Superior temporal gyrus (tissue), 1 donor: ENCODE data around the gene DEAF1.
"Not testable (repeated sequence)": the region's sequence is repeated elsewhere in the genome, so short reads cannot be mapped to it uniquely, and the experiment has no call there.

ENCODE experiments used
- DNase-seq: peaks from one replicate; pipeline ENCODE4 v3.0.0-alpha.2; 2016; ENCODE audit errors: extremely low spot score

Gene DEAF1

GRCh38 chr11:680476-680875, 14.5 kb downstream of the DEAF1 start:
- DNase-seq, result no peak

GRCh38 chr11:679271-680207, 15.5 kb downstream of the DEAF1 start:
- DNase-seq, result no peak

- DNase-seq, result no peak
Measured at GRCh38 chr11:678297-678696, 16.7 kb downstream of the DEAF1 start.

- no peak for DNase-seq
Measured at GRCh38 chr11:674406-674805, 20.6 kb downstream of the DEAF1 start.

- no peak for DNase-seq
Measured at GRCh38 chr11:673866-674265, 21.2 kb downstream of the DEAF1 start.

GRCh38 chr11:665704-666281, 29.2 kb downstream of the DEAF1 start:
- DNase-seq, result no peak

DNA sequence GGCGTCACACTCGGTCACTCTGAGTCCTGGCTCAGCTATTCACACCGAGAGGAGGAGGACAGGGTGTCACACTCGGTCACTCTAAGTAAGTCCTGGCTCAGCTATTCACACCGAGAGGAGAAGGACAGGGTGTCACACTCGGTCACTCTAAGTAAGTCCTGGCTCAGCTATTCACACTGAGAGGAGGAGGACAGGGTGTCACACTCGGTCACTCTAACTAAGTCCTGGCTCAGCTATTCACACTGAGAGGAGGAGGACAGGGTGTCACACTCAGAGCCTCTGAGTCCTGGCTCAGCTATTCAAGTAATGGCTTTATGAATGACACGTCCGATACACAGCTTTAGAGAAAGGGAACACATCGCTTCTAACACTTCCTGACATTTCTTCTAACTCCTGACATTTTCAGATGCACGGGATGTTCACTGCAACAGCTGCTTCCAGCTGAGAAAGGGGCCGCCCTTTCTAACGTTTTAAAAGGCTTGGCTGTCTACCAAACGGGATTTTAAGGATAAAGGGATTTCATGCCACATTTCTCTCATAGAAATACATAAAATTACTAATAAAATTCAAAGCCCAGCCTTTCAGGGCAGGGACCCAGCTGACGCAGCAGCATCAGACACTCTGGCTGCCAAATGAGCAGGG, 29.8 kb downstream of the DEAF1 start:
- no peak for DNase-seq

DNA sequence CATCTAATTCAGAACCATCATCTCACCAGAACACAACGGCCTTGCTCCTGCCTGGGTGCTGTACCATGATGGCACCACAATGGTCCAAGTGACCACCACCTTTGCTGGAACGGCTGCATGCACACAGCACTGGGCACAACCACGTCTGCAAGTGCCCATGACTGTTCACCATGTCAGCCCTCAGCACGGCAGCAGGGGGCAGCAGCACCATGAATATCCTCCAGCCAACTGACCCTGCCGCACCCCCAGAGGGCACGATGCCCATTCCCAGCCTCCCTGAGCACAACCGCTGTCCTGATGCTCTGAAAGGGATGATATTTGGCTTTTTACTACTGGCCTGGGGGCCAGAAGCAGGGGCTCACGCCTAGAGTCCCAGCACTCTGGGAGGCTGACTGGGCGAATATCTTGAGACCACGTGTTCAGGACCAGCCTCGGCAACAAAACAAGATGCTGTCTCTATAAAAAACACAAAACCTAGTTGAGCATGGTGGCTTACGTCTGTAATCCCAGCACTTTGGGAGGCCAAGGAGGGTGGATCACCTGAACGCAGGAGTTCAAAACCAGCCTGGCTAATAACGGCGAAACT, 32.2 kb downstream of the DEAF1 start:
- DNase-seq, result peak; percentile 74

DNA sequence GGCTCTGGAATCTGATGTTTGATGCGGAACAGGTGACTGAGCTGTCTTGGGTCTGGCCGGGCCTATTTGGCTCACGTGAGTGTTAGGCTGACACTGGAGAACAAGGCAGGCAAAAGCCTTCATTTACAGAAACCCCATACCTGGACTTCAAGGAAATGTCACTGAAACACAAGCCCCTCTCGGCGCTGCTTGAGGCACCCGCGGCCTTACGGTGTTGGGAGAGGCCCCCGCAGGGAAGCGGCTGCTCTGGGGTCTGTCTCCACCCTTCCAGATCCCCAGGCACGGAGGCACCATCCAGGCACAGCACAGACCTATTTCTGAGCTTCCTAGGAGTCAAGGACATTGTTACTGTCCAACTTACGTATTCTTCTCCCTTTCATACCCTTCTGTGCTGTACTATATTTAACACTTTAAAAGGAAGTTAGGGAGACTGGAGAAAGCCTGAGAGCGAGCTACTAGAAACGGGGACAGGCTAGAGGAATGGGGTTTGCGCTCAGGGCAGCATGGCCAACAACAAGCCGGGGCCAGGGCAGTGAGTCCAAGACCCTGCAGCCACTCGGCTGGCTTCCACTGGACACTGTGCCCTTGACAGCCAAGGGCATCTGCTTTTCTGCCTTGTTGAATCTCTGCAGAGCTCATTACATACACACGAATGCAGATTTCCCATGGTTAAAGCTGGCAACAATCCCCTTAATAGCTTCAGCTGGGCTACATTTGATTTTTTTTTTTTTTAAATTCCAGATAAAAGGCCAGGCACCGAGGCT, 34.2 kb downstream of the DEAF1 start:
- no peak for DNase-seq

DNA sequence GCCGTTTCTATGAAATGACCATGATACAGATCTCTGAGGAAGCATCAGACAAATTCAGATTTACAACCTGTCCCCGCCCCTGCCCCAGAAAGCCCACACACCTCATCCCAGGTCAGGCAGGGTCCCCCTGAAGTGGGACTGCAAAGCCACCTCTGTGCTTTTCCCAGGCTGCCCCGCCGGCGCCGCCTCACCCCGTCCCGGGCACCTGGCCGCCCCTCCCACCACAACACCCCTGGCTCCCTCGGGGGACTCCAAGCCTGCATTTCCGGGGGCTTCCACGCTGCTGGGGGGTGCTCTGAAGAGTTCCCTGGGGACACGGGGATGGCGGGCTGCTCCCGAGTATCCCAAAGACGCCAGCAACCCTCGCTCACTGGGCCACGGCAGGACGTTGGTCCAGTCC, 34.7 kb downstream of the DEAF1 start:
- DNase-seq, result no peak

DNA sequence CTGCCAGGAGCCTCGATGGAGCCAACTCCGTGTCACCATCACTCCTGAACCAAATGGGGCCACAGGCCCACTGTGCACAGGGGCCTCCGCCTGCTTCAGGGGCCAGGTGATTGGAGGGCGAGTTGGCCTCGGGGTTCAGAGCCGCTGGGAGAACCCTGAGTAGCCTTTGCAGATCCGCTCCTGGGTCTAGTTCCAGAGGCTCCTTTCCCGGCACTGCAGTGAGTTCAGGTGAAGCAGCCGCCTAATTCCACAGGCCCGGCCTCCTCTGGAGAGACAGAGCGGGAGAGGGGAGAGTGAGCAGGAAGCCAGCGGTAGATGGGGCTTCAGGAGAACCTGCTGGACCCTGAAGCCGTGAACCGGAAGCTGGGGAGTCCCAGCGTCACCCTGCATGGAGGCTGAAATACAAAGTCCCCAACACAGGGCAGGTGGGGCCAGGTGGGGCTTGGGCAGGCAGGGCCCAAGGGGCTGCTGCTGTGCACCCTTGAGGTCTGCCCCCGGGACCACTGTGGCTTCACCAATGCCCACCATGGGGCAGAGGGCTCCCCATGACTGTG, 35.4 kb downstream of the DEAF1 start:
- DNase-seq, result no peak

DNA sequence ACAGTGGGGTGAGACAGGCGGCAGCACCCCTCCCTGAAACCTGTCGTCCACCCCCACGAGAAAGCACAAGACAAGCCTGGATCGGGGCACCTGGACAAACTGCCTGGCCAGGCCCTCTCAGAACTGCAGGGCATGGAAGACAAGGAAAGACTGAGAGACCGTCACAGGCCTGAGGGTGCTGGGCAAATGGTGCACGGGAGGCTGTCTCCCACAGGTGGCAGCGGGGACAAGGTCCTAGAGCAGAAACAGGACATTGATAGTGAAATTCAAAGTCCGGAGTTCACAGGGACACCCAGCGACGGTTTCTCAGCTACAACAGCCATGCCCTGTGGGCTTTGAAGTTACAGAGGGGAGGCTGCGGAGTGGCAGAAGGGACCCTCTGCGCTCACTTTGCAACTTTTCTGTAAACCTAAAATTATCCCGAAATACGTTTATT, 37.3 kb downstream of the DEAF1 start:
- no peak for DNase-seq

- DNase-seq, result no peak
Measured at GRCh38 chr11:656866-657265, 38.2 kb downstream of the DEAF1 start.

DNA sequence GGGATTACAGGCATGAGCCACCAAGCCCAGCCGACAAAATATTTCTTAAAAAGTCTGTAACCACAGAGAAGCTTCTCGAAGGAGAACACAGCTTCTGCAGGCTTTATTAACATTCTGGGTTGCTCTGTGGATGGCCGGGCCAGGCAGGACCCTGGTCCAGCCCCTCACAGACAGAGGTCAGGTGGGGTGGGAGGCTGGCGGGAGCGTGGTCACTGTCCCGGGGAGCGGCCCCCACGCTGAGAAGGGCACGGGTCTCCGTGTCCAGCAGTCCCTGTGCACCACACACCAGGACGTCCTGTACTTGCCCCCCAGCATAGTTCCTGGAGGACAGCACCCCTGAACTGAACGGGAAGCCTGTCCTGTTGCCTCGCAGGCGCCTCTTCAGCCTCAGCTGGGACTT, 38.6 kb downstream of the DEAF1 start:
- no peak for DNase-seq

- no peak for DNase-seq
Measured at GRCh38 chr11:655036-655726, 39.8 kb downstream of the DEAF1 start.

DNA sequence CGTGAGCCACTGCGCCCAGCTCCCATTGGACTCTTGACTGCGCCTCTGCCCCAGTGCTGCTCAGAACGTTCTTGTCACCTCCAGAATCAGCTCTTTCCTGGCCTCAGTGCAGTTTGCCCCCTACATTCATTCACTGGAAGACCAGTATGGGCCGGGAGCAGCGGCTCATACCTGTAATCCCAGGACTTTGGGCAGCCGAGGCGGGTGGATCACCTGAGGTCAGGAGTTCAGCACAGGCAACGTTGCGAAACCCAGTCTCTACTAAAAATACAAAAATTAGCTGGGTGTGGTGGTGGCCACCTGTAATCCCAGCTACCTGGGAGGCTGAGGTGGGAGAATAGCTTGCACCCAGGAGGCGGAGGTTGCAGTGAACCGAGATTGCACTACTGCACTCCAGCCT, 40.6 kb downstream of the DEAF1 start:
- not testable (repeated sequence) for DNase-seq

DNA sequence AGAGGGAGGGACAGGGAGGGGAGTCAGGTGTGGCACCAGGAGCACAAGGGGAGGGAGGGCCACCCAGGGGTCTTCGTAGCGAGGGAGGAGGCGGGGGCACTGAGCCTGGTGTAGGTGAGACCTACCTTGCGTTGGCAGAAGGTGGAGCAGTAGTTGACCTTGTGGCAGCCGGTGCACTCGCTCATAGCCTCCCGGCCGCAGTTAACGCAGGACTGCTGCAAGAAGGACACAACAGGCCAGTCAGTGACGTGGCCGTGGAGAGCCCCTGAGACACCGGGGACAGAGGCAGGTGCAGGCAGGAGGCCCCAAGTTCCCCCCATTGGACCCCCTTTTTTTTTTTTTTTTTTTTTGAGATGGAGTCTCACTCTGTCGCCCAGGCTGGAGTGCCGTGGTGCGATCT, 41.2 kb downstream of the DEAF1 start:
- DNase-seq, result no peak

DNA sequence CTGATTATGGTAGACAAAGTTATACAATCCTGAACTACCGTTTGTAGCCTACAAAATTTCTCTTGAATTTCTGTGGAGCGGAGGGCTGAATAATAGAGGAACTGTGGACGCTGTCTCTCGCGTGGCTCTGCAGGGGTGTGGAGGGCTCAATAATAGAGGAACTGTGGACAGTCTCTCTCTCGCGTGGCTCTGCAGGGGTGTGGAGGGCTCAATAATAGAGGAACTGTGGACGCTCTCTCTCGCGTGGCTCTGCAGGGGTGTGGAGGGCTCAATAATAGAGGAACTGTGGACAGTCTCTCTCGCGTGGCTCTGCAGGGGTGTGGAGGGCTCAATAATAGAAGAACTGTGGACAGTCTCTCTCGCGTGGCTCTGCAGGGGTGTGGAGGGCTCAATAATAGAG, 41.9 kb downstream of the DEAF1 start:
- not testable (repeated sequence) for DNase-seq

- no peak for DNase-seq
Measured at GRCh38 chr11:650482-650881, 44.5 kb downstream of the DEAF1 start.

DNA sequence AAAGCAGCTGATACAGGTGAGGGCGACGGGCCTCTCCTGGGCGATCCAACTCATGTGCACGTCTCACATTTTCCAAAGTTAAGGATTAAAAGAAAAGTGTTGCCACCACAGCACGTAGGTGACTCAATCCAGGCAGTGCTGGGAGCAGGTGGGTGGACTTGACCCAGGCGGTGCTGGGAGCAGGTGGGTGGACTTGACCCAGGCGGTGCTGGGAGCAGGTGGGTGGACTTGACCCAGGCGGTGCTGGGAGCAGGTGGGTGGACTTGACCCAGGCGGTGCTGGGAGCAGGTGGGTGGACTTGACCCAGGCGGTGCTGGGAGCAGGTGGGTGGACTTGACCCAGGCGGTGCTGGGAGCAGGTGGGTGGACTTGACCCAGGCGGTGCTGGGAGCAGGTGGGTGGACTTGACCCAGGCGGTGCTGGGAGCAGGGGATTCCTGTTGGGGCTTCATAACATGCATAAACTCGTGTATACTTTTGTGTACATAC, 47.3 kb downstream of the DEAF1 start:
- not testable (repeated sequence) for DNase-seq

DNA sequence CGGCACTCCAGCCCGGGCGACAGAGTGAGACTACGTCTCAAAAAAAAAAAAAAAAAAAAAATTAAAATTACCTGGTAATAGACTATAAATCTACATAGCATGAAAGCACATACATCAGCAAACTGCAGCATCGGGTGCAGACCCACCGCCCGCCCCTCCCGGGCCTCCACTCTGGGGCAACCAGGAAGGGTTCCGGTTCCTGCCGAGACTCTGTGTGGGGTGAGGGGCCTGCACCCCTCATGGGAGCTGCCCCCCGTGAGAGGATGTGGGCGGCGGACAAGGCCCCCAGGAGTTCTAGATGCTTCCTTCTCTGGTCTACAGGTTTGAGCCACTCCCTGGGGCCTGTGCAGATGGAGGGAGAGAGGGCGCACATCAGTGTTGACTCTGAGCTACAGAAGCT, 48.8 kb downstream of the DEAF1 start:
- no peak for DNase-seq
